GM12873 (cell line): Measurements from ENCODE around the gene DPP3.

ENCODE experiments used
- TF ChIP-seq, protein P1 (sequence below): IDR thresholded peaks from 2 replicates; pipeline ENCODE4 v1.5.1; 2012; ENCODE audit warnings: low read depth, mild to moderate bottlenecking, moderate library complexity, low read length, control low read depth; ENCODE audit not compliant: insufficient read depth; ENCODE audit errors: missing control alignments

The DPP3 gene

DNA sequence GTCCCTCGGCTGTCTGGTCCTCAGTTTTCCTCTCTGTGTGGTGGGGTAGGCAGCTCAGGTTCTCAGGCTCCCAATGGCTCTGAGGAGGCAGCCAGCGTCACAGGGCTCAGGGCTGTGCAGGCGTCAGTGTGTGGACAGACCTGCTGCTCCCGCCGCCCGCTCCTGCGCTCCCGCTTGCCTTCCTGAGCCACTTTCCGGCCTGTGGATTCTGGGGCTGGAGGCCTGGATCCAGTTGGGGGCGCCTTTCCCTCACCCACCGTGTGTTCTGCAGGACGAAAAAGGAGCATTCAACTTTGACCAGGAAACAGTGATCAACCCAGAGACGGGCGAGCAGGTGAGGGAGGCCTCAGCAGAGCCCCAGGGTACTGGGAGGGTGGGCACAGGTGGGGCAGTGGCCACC, 14.7 kb downstream of the DPP3 start:
- TF ChIP-seq, protein P1, sequence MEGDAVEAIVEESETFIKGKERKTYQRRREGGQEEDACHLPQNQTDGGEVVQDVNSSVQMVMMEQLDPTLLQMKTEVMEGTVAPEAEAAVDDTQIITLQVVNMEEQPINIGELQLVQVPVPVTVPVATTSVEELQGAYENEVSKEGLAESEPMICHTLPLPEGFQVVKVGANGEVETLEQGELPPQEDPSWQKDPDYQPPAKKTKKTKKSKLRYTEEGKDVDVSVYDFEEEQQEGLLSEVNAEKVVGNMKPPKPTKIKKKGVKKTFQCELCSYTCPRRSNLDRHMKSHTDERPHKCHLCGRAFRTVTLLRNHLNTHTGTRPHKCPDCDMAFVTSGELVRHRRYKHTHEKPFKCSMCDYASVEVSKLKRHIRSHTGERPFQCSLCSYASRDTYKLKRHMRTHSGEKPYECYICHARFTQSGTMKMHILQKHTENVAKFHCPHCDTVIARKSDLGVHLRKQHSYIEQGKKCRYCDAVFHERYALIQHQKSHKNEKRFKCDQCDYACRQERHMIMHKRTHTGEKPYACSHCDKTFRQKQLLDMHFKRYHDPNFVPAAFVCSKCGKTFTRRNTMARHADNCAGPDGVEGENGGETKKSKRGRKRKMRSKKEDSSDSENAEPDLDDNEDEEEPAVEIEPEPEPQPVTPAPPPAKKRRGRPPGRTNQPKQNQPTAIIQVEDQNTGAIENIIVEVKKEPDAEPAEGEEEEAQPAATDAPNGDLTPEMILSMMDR = no peak

DNA sequence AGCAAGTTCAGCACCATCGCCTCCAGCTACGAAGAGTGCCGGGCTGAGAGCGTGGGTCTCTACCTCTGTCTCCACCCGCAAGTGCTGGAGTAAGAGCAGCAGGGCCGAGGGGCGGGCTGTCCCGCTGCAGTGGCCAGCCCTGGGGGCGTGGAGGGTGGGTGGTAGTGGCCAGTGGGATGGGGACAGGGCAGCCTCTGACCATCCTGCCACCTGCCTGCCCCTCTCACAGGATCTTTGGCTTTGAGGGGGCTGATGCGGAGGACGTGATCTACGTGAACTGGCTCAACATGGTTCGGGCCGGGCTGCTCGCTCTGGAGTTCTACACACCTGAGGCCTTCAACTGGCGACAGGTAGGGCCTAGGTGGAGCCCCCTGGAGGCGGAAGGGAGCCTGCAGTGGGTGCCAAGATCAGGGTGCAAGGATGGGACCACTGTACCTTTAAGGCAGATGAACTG, 15.2 kb downstream of the DPP3 start:
- TF ChIP-seq, protein P1 = peak; percentile 42

DNA sequence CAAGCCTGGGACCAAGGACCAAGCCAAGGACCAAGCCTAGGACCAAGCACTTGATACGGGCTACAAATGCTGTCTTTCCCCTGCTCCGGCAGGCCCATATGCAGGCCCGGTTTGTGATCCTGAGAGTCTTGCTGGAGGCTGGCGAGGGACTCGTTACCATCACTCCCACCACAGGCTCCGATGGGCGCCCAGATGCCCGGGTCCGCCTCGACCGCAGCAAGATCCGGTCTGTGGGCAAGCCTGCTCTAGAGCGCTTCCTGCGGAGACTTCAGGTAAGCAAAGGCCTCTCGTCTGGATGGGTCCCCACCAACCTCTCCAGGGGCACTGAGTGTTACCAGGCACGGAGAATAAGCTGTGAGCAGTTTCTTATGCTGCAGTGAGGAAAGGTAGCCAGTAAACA, 17.0 kb downstream of the DPP3 start:
- TF ChIP-seq, protein P1 = no peak

DNA sequence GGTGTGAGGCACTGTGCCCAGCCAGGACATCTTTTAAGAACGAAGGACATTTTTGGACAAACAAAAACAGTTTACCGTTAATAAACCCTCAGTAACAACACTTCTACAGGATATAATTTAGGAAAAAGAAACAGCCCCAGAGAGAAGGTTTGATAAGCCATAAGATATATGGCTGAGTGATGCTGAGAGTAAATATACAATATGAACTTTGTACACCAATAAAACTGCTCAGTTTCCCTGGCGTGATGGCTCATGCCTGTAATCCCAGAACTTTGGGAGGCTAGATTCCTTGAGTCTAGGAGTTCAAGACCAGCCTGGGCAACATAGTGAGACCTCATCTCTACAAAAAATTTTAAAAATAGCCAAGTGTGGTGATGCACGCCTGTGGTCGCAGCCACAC, 18.3 kb downstream of the DPP3 start:
- TF ChIP-seq, protein P1 = no peak

DNA sequence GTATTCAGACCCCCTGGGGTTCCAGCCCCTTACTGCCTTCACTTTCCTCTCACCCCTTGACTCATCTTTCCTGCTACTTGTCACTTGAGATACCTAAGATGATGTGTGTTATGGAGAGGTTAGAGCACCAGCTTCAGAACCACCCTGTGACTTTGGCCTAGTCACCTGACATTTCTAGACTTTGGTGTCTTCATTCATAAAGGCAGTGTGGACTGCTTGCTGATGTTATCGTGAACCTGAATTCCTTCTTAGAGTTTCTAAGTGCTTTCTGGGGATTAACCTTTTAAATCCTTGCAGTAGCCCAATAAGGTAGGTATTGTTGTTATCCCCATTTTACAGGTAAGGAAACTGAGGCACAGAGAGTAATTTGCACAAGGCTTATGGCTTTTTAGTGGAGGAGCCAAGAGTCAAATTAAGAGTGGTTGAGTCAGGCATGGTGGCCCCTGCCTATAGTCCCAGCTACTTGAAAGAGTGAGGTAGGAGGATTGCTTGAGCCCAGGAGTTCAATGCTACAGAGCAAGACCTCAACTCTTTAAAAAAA, 25.1 kb downstream of the DPP3 start:
- TF ChIP-seq, protein P1 = no peak

DNA sequence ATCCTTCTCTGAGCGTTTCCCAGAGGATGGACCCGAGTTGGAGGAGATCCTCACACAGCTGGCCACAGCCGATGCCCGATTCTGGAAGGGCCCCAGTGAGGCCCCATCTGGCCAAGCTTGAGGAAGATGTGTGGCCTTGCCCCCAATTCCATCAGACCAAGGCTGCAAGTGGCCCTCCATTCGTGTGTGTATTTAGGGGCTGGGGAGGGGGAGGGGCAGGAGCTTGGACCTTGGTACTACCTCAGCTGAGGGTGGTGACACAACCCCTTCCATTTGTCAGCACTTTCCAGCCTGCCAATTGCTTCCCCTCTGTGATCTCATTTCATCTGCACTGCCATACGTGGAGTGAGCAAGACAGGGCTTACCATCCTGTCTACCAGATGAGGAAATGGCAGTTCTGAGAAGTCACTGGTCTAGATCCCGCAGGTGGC, 28.9 kb downstream of the DPP3 start:
- TF ChIP-seq, protein P1 = no peak

DNA sequence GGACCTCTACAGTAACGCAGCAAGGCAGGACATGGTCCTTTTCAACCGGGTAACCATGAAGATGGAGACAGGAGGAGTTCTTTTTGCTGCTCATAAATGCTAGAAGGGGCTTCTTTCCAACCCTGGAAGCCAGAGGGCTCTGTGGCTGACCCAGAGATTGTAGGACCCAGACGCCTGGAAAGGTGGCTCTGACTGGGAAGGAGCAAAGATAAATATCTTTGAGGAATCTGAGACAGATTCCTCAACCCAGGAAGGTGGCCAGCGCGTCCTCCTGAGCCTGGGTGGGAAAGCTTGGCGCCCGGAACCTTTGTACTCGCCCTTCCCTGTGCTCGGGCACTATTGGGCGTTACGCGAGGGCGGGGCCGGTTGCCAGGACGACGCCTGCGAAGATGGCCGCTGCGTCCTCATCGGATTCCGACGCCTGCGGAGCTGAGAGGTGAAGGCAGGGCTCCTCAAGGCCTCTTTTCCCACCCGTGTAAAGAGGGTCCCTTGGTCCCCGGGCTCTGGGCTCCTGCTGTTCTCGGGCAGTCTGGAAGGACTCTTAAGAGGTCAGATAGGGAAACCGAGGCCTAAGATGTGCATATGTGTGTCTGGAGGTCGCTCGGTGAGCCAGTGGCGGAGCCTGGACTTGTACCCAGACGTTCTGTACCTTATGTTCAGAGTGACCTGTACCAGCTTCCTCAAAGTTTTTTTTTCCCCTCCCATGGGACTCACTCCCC, 30.2 kb downstream of the DPP3 start, which contains the start of gene BBS1:
Gene BBS1 (plus strand): TSS at position 365 of the 719 bp plus-strand sequence. CDS start 25 bp downstream, at position 390.
- TF ChIP-seq, protein P1 = no peak
